ENCODE results near the gene CD52. TPM values are rescaled to one million over a fixed set of nuclear protein-coding genes. Genes with fewer than 3 reads are reported as not detected.

The CD52 gene
- total RNA-seq, 1 donor, result not detected

GRCh38 chr1:26285366-26286063, 32.2 kb upstream of the CD52 start:
- H3K4me3 ChIP-seq (ENCODE audit: low read depth, low read length), result no peak overlapping the region
- peak; percentile 53 for TF ChIP-seq CTCF (IDR thresholded peaks at IDR 0.05; ENCODE audit: insufficient read depth, low read depth, low read length)
- DNase-seq (ENCODE audit: low read depth), result no peak

GRCh38 chr1:26286064-26286416, 31.7 kb upstream of the CD52 start:
- no peak for DNase-seq (ENCODE audit: low read depth)
- H3K4me3 ChIP-seq (ENCODE audit: low read depth, low read length), result no peak overlapping the region
- no peak for TF ChIP-seq CTCF (IDR thresholded peaks at IDR 0.05; ENCODE audit: insufficient read depth, low read depth, low read length)

- DNase-seq (ENCODE audit: low read depth), result no peak
- TF ChIP-seq CTCF (IDR thresholded peaks at IDR 0.05; ENCODE audit: insufficient read depth, low read depth, low read length), result no peak
Observed at GRCh38 chr1:26287033-26287711, 30.6 kb upstream of the CD52 start.

GRCh38 chr1:26287811-26288210, 29.9 kb upstream of the CD52 start:
- no peak for TF ChIP-seq CTCF (IDR thresholded peaks at IDR 0.05; ENCODE audit: insufficient read depth, low read depth, low read length)
- no peak overlapping the region for H3K4me3 ChIP-seq (ENCODE audit: low read depth, low read length)
- DNase-seq (ENCODE audit: low read depth), result no peak

More at GRCh38 chr1:26287033-26287711, 30.6 kb upstream of the CD52 start:
- H3K4me3 ChIP-seq (ENCODE audit: low read depth, low read length), result no peak overlapping the region

- no peak for TF ChIP-seq CTCF (IDR thresholded peaks at IDR 0.05; ENCODE audit: insufficient read depth, low read depth, low read length)
- DNase-seq (ENCODE audit: low read depth), result no peak
- H3K4me3 ChIP-seq (ENCODE audit: low read depth, low read length), result no peak overlapping the region
Observed at GRCh38 chr1:26288311-26288941, 29.3 kb upstream of the CD52 start.

- no peak for TF ChIP-seq CTCF (IDR thresholded peaks at IDR 0.05; ENCODE audit: insufficient read depth, low read depth, low read length)
- DNase-seq (ENCODE audit: low read depth), result no peak
- H3K4me3 ChIP-seq (ENCODE audit: low read depth, low read length), result no peak overlapping the region
Observed at GRCh38 chr1:26289158-26290059, 28.3 kb upstream of the CD52 start.
